Transverse colon (tissue), 4 donors: Measurements from ENCODE around the gene CBY1. TPM values are rescaled to one million over a fixed set of nuclear protein-coding genes. Genes with fewer than 3 reads are reported as not detected.

Source experiments
- DNase-seq: peaks from one replicate; pipeline ENCODE4 v3.0.0-alpha.2; 2019
- H3K27ac ChIP-seq, 4 donors: fragments of 200-600 bp; sonication (generic); 2 replicates each; pipeline ENCODE4 v1.5.1; 2016 to 2018; ENCODE audit warnings: inconsistent platforms in 4 of 4
- H3K27me3 ChIP-seq: fragments of 200-600 bp; sonication (generic); 2 replicates; pipeline ENCODE4 v1.5.1; 2017; ENCODE audit warnings: inconsistent platforms
- H3K36me3 ChIP-seq, 4 donors: fragments of 200-600 bp; sonication (generic); 2 replicates each; pipeline ENCODE4 v1.5.1; 2017 to 2019; ENCODE audit warnings: inconsistent platforms in 4 of 4
- H3K4me1 ChIP-seq, 4 donors: fragments of 200-600 bp; sonication (generic); 2 replicates each; pipeline ENCODE4 v1.5.1; 2017 to 2020; ENCODE audit warnings: inconsistent platforms in 4 of 4
- H3K4me3 ChIP-seq, 4 donors: fragments of 200-600 bp; sonication (generic); 1 replicate in 1 of 4; 2 replicates in 3 of 4; pipeline versions ENCODE4 v1.5.1 to v1.6.1; 2017 to 2019; ENCODE audit warnings: inconsistent platforms in 4 of 4
- H3K9me3 ChIP-seq, 2 donors: fragments of 200-600 bp; sonication (generic); 2 replicates each; pipeline ENCODE4 v1.5.1; 2017 to 2019; ENCODE audit warnings: inconsistent platforms in 2 of 2
- EP300 ChIP-seq: sonication (generic); formaldehyde crosslinking; IDR thresholded peaks from one replicate; pipeline ENCODE4 v1.6.1; 2017; ENCODE audit warnings: antibody characterized with exemption, low read depth
- POLR2A ChIP-seq: fragments of 450-650 bp; IDR thresholded peaks from one replicate; pipeline ENCODE4 v1.6.1; 2016; ENCODE audit warnings: antibody characterized with exemption, mild to moderate bottlenecking, moderate library complexity
- POLR2AphosphoS5 ChIP-seq, 3 donors: sonication (generic); formaldehyde crosslinking; IDR thresholded peaks; one replicate each; pipeline ENCODE4 v1.6.1; 2016; ENCODE audit warnings: antibody characterized with exemption in 3 of 3
- WGBS, 2 donors: methylation state at CpG; one replicate each; pipeline ENCODE4 v1.1.5; 2018; ENCODE audit warnings: low coverage in 1 of 2; 5-methylcytosine and 5-hydroxymethylcytosine counted together
- in situ Hi-C, 4 donors: fragments of 200-750 bp; cut with MboI; loops; one replicate each; pipeline versions ENCODE4 v1.15.0 to v1.15.1; 2017; ENCODE audit warnings: low sequenced_read_pairs in 3 of 4, low pct_ligation_motif_present in 1 of 4, low pct_unique_long_range_greater_than_20kb in 1 of 4
- intact Hi-C: fragments of 100-400 bp; cut with DNase I; formaldehyde crosslinking; loops from one replicate; pipeline ENCODE4 v1.15.1; 2023; ENCODE audit warnings: low total_unique reads
- total RNA-seq, 4 donors: library from RNA; depleted of rRNA; stranded (reverse); fragments of >200 nt; gene quantifications; one replicate each; pipeline ENCODE4 v1.1.0, GENCODE V29; 2016
- TF ChIP-seq, protein P1 (sequence below), 5 experiments: fragments of 200-600 bp in 3 of 5; fragments of 450-650 bp in 2 of 5; sonication (generic) in 3 of 5; IDR thresholded peaks; 1 replicate in 2 of 5; 2 replicates in 3 of 5; pipeline ENCODE4 v1.5.1; 2016 to 2017; ENCODE audit warnings: antibody characterized with exemption in 5 of 5, inconsistent platforms in 3 of 5, mild to moderate bottlenecking in 2 of 5, moderate library complexity in 1 of 5

Gene CBY1
- total RNA-seq, 4 donors from 2014 or later, result 15.0 to 19.8 (median 18.9) TPM

DNA sequence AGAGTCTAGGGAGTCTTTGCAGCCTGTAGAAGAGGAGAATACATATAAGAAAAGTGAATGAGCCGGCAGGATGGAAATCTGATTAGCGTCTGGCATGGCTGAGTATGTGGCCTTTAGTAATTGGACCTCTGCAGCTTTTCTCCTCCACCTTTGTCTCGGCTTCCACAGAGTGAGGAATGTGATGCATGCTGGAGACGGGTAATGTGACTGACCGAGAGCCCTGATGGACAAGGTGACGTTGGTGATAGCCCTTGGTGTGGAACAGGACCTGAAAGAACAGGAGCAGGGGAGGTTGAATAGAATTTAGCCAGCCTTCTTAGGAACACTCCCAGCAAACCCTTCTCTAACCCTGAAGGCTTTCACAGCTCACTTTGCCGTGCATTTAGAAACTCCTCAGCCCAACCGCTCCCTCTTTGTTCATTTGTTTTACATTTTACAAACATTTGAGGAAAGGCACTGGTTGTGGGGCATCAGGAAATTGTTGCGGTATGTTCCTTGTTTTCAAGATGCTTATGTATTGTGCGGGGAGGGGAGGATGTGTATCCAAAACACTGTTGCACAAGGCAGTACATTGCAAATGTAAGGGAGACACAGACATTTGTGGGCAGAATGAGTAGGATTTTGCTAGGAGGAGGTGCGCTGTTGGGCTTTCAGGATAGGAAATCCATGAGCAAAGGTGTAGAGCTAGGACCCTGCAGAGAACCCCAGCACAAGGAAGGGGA lies 56.2 kb downstream of the CBY1 start:
- TF ChIP-seq, protein P1, sequence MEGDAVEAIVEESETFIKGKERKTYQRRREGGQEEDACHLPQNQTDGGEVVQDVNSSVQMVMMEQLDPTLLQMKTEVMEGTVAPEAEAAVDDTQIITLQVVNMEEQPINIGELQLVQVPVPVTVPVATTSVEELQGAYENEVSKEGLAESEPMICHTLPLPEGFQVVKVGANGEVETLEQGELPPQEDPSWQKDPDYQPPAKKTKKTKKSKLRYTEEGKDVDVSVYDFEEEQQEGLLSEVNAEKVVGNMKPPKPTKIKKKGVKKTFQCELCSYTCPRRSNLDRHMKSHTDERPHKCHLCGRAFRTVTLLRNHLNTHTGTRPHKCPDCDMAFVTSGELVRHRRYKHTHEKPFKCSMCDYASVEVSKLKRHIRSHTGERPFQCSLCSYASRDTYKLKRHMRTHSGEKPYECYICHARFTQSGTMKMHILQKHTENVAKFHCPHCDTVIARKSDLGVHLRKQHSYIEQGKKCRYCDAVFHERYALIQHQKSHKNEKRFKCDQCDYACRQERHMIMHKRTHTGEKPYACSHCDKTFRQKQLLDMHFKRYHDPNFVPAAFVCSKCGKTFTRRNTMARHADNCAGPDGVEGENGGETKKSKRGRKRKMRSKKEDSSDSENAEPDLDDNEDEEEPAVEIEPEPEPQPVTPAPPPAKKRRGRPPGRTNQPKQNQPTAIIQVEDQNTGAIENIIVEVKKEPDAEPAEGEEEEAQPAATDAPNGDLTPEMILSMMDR (IDR thresholded peaks at IDR 0.05), result no peak
- TF ChIP-seq POLR2A (no peak), EP300 (no peak), POLR2AphosphoS5 (IDR thresholded peaks at IDR 0.05) (no peak)
- Histone ChIP-seq H3K27me3 (no peaks in the 10 kb centered on the region), H3K4me1 (peaks cover 11 to 29% (median 11%) of the 10 kb centered on the region in 4 donors), H3K27ac (no peak overlapping the region), H3K36me3 (peaks cover 0 to 16% (median 7%) of the 10 kb centered on the region in 4 donors), H3K4me3 (no peak overlapping the region), H3K9me3 (no peaks in the 10 kb centered on the region)
- intact Hi-C loops (no loop called here), in situ Hi-C loops (no loop called here)
- WGBS, 2 donors, result 84 to 90% methylated on average over 8 to 11 of the region's 11 CpGs
- DNase-seq, result no peak

DNA sequence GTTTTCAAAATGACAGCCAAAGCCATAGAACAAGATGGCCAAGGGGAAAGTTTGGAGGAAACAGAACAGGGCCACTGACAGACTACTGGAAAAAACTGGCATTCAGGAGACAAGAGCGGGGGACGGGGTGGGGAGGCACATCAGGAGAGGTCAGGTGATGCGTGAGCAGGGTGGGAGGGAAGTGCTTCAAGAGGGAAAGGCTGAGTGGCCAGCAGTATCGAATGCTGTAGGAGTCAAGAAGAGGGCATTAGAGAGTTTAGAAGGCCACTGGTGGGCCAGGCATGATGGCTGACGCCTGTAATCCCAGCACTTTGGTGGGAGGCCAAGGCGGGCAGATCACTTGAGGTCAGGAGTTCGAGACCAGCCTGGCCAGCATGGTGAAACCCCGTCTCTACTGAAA lies 57.5 kb downstream of the CBY1 start:
- 77 to 89% methylated on average over 8 of the region's 8 CpGs for WGBS, 2 donors
- in situ Hi-C loops, result no loop called here
- Histone ChIP-seq H3K27me3 (no peaks in the 10 kb centered on the region), H3K9me3 (no peaks in the 10 kb centered on the region), H3K4me3 (no peak overlapping the region), H3K27ac (no peak overlapping the region), H3K36me3 (peaks cover 0 to 17% (median 7%) of the 10 kb centered on the region in 4 donors), H3K4me1 (peaks cover 0 to 28% (median 7%) of the 10 kb centered on the region in 4 donors)
- DNase-seq, result no peak
- TF ChIP-seq EP300 (no peak), POLR2AphosphoS5 (IDR thresholded peaks at IDR 0.05) (no peak), POLR2A (no peak)
- TF ChIP-seq, protein P1 (IDR thresholded peaks at IDR 0.05), result no peak
- intact Hi-C loops, result no loop called here

DNA sequence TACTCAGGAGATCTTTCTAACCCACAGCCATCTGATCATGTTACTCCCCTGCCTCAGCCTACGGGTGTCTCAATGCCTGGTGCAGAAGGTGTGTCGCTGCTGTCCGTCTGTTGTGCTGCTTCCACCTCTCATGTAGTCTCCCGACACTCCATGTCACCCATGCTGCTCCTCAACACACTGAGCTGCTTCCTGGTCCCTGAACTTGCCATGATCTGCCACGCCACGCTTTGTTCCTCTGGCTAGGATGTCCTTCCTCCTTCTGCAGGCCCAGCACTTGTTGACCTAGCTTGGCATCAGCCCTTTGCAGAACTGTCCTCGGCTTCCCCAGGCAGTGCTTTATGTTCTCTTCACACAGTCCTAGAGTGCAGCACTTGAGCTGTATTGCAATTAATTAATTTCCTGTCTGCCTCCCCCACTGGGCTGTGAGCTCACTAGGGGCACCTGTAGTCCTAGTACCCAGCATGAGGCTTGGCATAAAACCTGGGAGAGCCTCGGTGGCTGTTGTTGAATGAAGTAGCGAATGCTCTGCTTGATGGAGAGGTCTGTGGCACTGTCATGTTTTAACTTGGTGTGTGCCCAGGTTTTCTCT lies 58.8 kb downstream of the CBY1 start:
- Histone ChIP-seq H3K4me1 (peaks cover 0 to 22% (median 7%) of the 10 kb centered on the region in 4 donors), H3K36me3 (peaks cover 0 to 20% (median 7%) of the 10 kb centered on the region in 4 donors), H3K9me3 (no peaks in the 10 kb centered on the region), H3K27ac (no peak overlapping the region), H3K4me3 (no peak overlapping the region), H3K27me3 (no peaks in the 10 kb centered on the region)
- WGBS, 2 donors, result 92 to 100% methylated on average over 1 to 9 of the region's 9 CpGs
- in situ Hi-C loops, result no loop called here
- intact Hi-C loops, result no loop called here
- TF ChIP-seq, protein P1 (IDR thresholded peaks at IDR 0.05), result no peak
- TF ChIP-seq POLR2AphosphoS5 (IDR thresholded peaks at IDR 0.05), result no peak
- TF ChIP-seq POLR2A, result no peak
- TF ChIP-seq EP300, result no peak
- DNase-seq, result no peak

DNA sequence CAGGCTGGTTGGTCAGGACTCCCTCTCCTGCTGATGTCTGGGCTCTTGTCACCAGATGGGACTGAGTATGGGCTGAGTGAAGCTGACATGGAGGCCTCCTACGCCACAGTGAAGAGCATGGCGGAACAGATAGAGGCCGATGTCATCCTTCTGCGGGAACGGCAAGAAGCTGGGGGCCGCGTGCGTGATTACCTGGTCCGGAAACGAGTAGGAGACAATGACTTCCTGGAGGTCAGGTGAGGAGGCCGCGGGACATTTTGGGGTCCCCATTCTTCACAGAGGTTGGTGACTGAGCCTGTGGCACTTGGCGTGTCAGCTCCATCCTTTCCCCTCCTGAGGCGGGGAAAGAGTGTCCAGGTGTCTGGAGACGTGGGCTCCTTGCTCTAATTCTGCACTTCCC lies 59.4 kb downstream of the CBY1 start:
- in situ Hi-C loops, result no loop called here
- H3K27ac ChIP-seq, result no peak overlapping the region
- H3K27me3 ChIP-seq, result no peaks in the 10 kb centered on the region
- no peak for TF ChIP-seq EP300
- TF ChIP-seq, protein P1 (IDR thresholded peaks at IDR 0.05), result no peak
- no peak for TF ChIP-seq POLR2A
- no peak for TF ChIP-seq POLR2AphosphoS5 (IDR thresholded peaks at IDR 0.05)
- DNase-seq, result no peak
- intact Hi-C loops, result no loop called here
- H3K4me3 ChIP-seq, result no peak overlapping the region
- peaks cover 0 to 22% (median 7%) of the 10 kb centered on the region in 4 donors for H3K4me1 ChIP-seq
- WGBS, 2 donors, result 93% methylated on average over 15 of the region's 15 CpGs; no CpG with 5 or more reads in 1 of the 2 donors
- H3K9me3 ChIP-seq, result no peaks in the 10 kb centered on the region
- H3K36me3 ChIP-seq, result peaks cover 0 to 20% (median 7%) of the 10 kb centered on the region in 4 donors
